Measurements from ENCODE around the gene PUM2. TPM values are rescaled to one million over a fixed set of nuclear protein-coding genes. Genes with fewer than 3 reads are reported as not detected.
"Not testable (repeated sequence)": the region's sequence is repeated elsewhere in the genome, so short reads cannot be mapped to it uniquely, and the experiment has no call there.

Gene PUM2
- total RNA-seq, 1 experiment from 2014 or later = 35.1 TPM

GRCh38 chr2:20371323-20372025 lies 20.8 kb upstream of the PUM2 start:
- no peak for DNase-seq (ENCODE audit: low read depth)

- no peak for DNase-seq (ENCODE audit: low read depth)
Measured at GRCh38 chr2:20370191-20370590, 19.5 kb upstream of the PUM2 start.

DNA sequence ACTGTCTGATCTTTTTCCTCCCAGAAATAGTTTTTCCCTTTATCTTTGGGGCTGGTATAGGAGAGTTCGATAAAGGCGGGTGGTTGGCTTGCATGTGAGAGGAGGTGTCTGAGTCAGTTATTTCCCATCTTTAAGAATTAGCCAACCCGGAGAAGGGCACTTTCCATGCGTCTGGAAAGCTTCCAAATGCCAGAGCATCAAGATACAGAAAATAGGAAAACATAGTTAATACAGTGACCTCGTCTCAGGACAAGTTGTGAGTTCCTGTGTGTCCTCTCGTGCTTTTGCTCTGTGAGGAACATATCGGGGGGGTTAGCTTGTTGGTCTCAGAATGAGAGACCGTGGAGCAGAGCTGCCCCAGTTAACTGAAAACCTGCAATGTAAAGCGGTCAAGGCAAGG lies 18.7 kb upstream of the PUM2 start:
- DNase-seq (ENCODE audit: low read depth) = no peak

DNA sequence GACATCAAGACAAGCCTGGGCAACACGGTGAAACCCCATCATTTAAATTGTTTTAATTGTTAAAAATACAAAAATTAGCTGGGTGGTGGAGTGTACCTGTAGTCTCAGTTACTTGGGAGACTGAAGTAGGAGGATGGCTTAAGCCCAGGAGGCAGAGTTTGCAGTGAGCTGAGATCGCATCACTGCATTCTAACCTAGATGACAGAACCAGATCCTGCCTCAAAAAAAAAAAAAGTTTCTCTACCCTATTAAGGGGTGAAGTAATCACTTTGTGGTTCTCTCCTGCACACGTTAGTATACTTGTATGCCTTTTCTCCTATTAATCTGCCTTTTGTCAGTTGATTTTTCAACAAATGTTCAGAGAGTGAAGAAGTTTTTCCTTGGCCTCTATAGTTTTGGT lies 18.1 kb upstream of the PUM2 start:
- no peak for DNase-seq (ENCODE audit: low read depth)

GRCh38 chr2:20367929-20368328 lies 17.3 kb upstream of the PUM2 start:
- not testable (repeated sequence) for DNase-seq (ENCODE audit: low read depth)

- DNase-seq (ENCODE audit: low read depth) = no peak
Measured at GRCh38 chr2:20366672-20367116, 16.1 kb upstream of the PUM2 start.

GRCh38 chr2:20365249-20365817 lies 14.7 kb upstream of the PUM2 start:
- DNase-seq (ENCODE audit: low read depth) = peak; percentile 77

DNA sequence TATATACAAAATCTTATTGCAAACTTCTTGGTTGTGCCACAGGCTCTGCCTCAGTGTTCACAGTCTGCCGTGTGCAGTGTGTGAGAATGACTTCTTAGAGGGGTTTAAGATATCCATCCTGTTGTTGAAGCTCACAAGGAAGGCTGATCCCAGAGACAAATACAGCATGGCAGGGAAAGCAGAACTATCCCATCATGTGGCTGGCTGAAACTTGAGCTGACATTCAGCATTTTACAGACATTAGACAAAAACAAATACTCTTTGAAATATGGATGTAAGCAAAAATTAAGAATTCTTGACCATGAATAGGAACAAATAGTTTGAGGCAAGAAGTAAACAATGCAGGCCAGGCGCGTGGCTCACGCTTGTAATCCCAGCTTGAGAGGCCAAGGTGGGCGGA lies 12.9 kb upstream of the PUM2 start:
- DNase-seq (ENCODE audit: low read depth) = no peak

GRCh38 chr2:20362701-20363435 lies 12.2 kb upstream of the PUM2 start:
- DNase-seq (ENCODE audit: low read depth) = no peak

- peak; percentile 21 for DNase-seq (ENCODE audit: low read depth)
Measured at GRCh38 chr2:20361893-20362292, 11.2 kb upstream of the PUM2 start.

GRCh38 chr2:20359096-20359495 lies 8.5 kb upstream of the PUM2 start:
- DNase-seq (ENCODE audit: low read depth) = no peak

DNA sequence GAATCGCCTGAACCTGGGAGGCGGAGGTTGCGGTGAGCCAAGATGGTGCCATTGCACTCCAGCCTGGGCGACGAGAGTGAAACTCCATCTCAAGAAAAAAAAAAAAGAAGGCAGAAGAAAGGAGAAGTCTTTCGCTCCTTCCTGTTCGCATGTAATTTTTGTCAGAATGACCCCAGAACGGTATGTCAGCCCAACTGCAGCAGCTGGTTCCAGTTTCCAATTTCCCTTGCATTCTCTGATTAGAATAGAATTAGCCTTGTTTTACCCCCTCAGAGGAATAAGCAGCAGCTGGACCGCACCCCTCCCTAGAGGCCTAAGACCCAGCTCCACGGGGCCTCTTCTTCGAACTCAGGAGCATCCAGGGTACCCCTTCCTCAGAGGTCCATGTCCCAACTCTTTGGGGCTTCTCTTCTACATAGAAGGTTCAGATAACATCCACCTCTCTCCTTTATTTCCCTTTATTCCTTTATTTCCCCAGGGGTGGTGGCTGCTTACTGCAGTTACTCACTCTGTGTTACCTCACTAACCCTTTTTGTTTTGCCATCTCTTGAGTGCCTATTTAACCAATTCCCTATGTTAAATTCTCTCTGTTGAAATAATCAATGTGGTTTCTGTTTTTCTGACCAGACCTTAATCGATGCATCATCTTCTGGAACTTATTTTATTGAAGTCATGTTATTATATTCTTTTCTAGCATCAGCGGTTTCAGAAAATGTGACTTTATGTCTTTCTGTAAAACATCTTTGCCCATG lies 7.2 kb upstream of the PUM2 start:
- DNase-seq (ENCODE audit: low read depth) = no peak

DNA sequence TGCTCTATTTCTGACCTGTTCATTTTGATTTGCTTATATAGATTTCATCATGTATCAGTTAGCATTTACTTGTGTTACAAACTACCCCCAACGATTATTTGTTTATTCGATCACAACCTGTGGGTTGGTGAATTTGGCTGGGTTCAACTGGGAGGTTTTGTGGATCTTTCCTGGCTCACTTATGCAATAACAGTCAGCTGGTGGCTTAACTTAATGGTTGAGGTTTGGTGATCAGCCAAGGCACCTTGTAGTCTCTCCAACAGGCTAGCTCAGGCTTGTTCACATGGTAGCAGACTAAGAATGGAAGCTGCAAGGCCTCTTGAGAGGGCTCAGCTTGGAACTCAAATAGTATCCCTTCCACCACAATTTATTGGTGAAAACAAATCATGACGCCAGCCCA lies 5.4 kb upstream of the PUM2 start:
- DNase-seq (ENCODE audit: low read depth) = peak; percentile 66

DNA sequence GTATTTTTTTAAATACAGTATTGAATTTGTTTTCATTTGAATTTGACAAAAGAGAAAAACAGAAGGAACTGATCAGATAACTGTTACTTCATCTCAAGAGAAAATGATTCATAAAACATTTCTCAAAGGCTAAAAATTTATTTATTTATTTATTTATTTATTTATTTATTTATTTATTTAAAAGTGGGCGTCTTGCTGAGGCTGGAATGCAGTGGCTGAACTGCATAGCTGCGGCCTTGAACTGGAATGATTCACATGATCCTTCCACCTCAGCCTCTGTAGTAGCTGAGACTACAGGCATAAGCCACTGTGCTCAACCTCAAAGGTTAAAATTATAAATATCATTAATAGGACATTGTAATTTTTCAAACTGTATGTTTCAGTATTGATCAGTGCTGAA lies 4.5 kb upstream of the PUM2 start:
- no peak for DNase-seq (ENCODE audit: low read depth)

DNA sequence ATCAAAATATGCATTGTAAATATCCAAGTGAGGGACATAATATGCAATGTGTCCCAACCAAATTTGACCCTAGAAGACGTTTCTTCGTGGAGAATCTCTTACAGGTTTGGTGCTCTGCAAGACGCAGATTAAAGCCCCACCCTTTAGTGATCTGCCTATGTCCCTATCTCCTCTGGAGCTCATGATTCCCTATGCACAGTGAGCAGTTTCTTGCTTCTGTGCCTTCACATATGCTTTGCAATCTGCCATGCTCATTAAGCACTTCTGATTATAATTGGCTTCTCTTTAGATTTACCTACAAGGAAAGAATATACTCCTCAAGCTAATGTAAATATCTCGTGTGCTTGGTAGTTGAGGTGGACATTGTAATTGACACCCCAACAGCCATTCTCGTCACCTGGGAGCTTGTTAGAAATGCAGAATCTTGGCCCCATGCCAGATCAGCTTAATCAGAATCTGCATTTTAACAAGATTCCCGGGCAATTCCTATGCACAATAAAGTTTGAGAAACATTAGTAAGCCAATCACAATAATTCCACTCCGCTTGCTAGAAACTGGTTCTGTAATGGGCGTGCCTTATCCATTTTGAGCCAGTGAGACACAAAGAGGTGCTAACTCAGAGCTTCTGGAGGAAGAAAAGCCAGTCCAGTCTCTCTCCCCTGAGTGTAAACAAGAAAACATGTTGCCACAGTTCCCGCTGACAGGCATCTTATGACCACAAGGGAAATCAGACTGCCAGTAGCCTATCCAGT lies 2.8 kb upstream of the PUM2 start:
- DNase-seq (ENCODE audit: low read depth) = no peak

DNA sequence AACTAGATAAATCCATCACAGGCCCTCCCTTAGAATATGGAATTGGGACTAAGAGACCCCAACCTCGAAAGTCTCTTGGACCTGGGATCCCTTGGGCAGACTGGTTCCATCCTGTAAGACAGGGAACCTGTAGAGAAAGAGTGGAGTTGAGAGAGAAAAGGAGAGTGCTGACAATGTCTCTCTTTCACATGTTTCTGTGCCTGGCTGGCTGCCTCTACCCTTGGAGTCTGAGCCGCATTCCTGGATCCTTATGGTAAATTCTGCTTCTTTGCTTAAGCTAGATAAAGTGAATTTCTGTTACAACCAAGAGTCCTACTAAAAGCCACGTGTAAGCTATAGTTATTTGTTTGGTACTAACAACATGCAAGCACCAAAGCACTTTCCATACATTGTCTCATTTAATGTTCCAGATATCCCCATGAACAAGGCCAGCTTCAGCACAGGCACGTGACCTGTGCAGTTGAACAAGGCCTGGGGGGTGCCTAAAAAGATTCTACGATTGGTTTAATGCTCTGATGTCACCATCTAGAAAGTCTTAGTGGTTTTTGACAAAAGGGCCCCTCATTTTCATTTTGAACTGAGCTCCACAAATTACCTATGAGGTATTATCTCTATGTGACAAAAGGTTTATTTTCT lies 2.1 kb upstream of the PUM2 start:
- no peak for DNase-seq (ENCODE audit: low read depth)

GRCh38 chr2:20352230-20352578 lies 1.6 kb upstream of the PUM2 start:
- DNase-seq (ENCODE audit: low read depth) = no peak

DNA sequence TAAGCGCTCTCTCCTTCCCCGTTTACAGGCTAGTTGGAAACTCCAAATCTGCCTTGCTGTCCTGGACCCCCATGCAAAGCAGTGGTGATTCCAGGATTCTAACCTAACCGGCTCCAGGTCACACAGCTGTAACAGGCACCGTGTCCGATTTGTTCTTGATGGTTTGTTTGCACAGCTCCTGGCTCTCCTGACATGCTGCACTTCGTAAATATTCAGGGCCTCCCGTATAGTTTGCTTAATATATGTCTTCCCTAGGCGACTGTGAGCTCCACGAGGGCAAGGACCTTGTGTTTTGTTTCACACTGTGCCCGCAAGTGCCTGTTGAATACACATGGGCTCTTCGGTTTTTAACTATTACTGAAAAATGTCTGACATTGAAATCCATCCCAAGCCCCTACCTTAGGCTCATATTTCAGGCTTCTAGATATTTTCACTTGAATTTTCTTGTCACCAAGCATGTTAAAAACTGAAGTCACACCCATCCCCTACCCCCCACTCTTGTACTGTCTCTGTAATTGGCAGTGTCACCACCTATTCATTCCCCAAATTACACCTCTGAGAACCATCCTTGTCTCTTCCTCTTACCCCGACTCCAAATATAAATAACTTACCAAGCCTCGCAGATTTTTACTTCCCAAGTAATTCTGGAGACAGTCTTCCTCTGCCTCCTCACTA lies 1.0 kb upstream of the PUM2 start:
- no peak for DNase-seq (ENCODE audit: low read depth)

- DNase-seq (ENCODE audit: low read depth) = peak; percentile 52
Measured at GRCh38 chr2:20350041-20350712, 467 bp downstream of the PUM2 start.

DNA sequence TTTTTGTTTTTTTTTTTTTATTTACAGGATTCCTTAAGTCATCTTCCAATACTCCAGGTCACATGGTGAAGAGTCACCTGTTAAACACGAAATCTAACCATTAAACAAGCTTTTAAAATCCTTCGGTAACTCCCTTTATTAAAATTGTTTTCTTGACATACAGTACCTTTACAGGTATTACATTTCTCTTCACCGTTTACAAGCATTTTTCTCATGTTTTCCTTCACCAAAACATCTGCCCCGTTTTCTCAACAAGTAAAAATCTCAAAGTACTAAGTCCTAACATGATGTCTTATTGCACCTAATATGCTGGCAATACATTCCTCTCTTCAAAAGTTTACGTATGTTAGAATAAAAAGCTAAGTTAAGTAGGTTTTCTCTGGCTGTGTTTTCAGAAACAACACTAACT lies 1.1 kb downstream of the PUM2 start:
- no peak for DNase-seq (ENCODE audit: low read depth)

All from HT1080 (cell line).